ENCODE data around the gene RAB13.

Gene RAB13

DNA sequence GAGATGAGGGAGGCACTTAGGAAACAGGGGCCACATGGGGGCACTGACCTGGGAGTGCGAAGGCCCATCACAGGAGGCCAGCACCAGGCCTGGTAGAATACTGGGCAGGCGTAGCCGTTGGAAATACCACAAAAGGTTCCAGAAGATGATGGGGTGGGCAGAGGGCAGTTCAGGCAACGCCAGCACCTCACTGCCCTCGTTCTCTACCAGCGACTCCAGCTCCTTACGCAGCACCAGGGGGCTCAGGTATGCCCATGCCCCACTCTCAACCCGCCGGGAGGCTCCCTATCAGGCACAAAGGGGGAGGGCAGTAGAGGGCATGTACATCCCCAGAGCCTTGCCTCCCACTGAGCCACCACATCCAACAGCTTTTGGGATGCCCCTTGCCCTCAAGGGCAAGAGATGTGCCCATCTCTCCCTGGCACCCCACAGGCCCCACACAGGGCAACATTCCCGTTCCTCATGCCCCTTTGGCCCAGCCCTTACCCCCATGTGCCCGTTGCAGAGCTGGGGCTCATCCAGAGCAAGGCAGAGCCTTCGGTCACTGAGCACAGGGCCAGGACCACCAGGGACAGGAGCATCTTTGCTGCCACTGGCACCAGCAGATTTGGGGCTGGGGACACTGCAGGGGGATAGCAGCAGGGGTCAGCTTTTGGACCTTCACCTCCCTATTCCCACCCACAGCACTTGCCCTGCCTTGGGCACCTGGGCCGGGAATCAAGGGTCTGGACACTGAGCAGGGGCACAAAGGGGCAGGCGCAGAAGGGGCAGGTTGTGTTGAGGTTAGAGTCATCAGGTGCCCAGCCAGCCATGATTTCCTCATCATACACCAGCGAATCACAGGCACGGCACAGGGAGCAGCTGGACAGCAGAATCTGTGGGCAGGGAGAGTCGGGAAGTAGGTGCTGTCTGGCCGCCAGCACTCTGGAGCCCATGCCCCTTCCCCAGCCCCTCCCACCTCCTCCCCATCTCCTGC lies 53.7 kb downstream of the RAB13 start:
- no peak for TF ChIP-seq CTCF (conservative IDR thresholded peaks at IDR 0.05; ENCODE audit: low read length)
- DNase-seq (ENCODE audit: low read depth) = no peak
- H3K4me3 ChIP-seq (ENCODE audit: low read length) = no peak overlapping the region

Measured in AG10803 (cell line).